Activated naive CD4-positive, alpha-beta T cell treated with anti-CD3 and anti-CD28 coated beads for 36 hours (primary cell): ENCODE measurements around the gene FRMD4A. TPM values are rescaled to one million over a fixed set of nuclear protein-coding genes. Genes with fewer than 3 reads are reported as not detected.
"Not testable (repeated sequence)": the region's sequence is repeated elsewhere in the genome, so short reads cannot be mapped to it uniquely, and the experiment has no call there.

ENCODE experiments used
- CTCF ChIA-PET: fragments of 350-600 bp; sonication (Branson Sonifier 250); formaldehyde crosslinking; loops from one replicate; lab custom pipeline; 2021; ENCODE audit warnings: antibody characterized with exemption; lab: Charles Lee
- DNase-seq: peaks from one replicate; pipeline ENCODE4 v3.0.0-alpha.2; 2020
- H3K27ac Mint-ChIP-seq: one replicate; pipeline ENCODE4 v1.8.0; 2021; ENCODE audit warnings: mild to moderate bottlenecking, mixed read lengths
- H3K27me3 Mint-ChIP-seq: one replicate; pipeline ENCODE4 v1.8.0; 2021; ENCODE audit warnings: low read depth, mixed read lengths
- H3K36me3 Mint-ChIP-seq: one replicate; pipeline ENCODE4 v1.8.0; 2021; ENCODE audit warnings: low read depth, mixed read lengths
- H3K4me1 Mint-ChIP-seq: one replicate; pipeline ENCODE4 v1.8.0; 2021; ENCODE audit warnings: low read depth, mixed read lengths
- H3K4me3 Mint-ChIP-seq: one replicate; pipeline ENCODE4 v1.8.0; 2021; ENCODE audit warnings: mild to moderate bottlenecking, moderate library complexity, mixed read lengths
- H3K9me3 Mint-ChIP-seq: one replicate; pipeline ENCODE4 v1.8.0; 2021; ENCODE audit warnings: mixed read lengths
- intact Hi-C: fragments of 100-400 bp; cut with micrococcal nuclease; formaldehyde crosslinking; loops from one replicate; pipeline ENCODE4 v1.15.1; 2023
- total RNA-seq, 2 experiments: library from RNA; stranded (reverse); gene quantifications; one replicate each; pipeline ENCODE4 v1.2.3, GENCODE V29; 2021

The FRMD4A gene
- total RNA-seq, 2 experiments from 2014 or later, result 0.69 to 1.1 TPM

DNA sequence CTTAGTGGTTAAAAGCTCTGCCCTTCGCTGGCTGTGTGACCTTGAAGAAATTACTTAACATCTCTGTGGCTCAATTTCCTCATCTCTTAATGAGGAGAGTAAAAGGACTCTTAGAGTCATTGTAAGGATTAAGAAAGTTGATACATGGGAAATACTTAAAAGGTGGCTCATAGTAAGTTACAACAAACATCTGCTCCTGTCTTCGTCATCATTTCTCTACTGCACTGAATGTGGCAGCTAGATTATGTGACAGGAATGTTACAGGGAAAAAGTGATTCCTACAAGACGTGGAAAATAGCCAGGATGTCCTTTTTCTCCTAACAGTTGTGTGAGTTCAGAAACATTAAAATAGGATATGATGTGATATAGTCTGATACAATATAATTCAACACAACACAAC lies 184.7 kb downstream of the FRMD4A start:
- Mint-ChIP-seq H3K9me3 (no peaks in the 10 kb centered on the region), H3K4me1 (no peaks in the 10 kb centered on the region), H3K27ac (no peak overlapping the region), H3K36me3 (no peaks in the 10 kb centered on the region), H3K27me3 (peaks cover 25% of the 10 kb centered on the region), H3K4me3 (no peak overlapping the region)
- intact Hi-C loops, result no loop called here
- CTCF ChIA-PET, result no interaction called here
- no peak for DNase-seq

DNA sequence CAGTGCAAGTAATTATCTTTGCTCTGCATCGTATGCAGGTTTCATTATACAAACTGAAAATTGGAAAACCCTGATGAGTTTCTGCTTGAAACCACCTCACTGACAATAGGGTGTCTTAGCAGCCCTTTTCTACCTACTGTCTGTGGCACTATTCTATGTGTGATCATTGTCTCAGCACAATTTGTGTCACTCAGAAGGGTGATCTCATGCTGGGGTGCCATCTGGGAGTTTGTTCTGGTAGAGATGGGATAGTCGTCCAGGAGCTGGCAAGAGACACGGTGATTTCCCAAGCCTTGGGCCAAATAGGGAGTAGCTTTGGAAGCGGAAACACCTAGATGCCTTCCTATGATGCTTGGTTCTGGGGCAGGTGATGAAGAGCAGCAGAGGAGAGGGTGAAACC lies 186.3 kb downstream of the FRMD4A start:
- H3K36me3 Mint-ChIP-seq, result no peaks in the 10 kb centered on the region
- DNase-seq, result no peak
- intact Hi-C loops, result no loop called here
- no peaks in the 10 kb centered on the region for H3K9me3 Mint-ChIP-seq
- no peak overlapping the region for H3K27ac Mint-ChIP-seq
- CTCF ChIA-PET, result no interaction called here
- peaks cover 25% of the 10 kb centered on the region for H3K27me3 Mint-ChIP-seq
- H3K4me3 Mint-ChIP-seq, result no peak overlapping the region
- H3K4me1 Mint-ChIP-seq, result no peaks in the 10 kb centered on the region

DNA sequence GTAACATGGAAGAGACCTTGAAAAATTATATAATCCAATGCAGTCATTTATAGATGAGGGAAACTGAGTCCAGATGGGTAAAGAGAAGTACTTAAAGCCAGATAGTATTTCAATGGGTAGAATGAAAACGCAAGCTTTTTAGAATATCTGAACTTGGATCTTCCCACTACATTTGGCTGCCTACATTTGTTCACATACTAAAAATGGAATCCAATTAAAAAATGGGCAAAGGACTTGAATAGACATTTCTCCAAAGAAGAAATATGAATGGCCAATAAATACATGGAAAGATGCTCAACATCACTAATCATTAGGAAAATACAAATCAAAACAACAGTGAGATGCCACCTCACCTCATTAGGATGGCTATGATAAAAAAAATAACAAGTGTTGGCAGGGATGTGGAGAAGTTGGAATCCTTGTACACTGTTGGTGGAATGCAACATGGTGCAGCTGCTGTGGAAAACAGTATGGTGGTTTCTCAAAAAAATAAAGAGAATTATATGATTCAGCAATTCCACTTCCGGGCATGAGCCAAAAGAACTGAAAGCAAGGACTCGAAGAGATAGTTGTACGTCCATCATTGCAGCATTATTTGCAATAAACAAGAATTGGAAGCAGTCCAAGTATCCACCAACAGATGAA lies 188.0 kb downstream of the FRMD4A start:
- Mint-ChIP-seq H3K27me3 (peaks cover 24% of the 10 kb centered on the region), H3K27ac (no peak overlapping the region), H3K4me1 (no peaks in the 10 kb centered on the region)

DNA sequence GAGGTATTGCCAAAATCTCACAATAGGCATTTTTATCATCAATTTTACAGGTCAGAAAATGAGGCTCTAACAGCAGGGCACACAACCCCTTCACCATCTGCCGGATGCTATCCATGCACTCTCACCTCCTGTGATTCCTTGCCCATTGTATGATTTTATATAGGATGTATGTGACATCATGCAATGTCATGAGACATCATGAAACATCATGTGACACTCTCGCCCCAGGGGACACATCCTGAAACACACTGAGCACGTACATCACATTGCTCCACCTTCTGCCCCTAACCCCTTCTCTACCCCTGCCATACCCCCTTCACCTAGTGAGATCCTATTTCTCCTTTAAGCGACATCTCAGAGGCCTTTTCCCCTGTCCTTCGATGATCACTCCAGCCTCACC lies 189.4 kb downstream of the FRMD4A start:
- DNase-seq, result no peak
- H3K9me3 Mint-ChIP-seq, result no peaks in the 10 kb centered on the region
- H3K27me3 Mint-ChIP-seq, result peaks cover 22% of the 10 kb centered on the region
- H3K36me3 Mint-ChIP-seq, result no peaks in the 10 kb centered on the region
- CTCF ChIA-PET, result no interaction called here
- H3K4me1 Mint-ChIP-seq, result no peaks in the 10 kb centered on the region
- no peak overlapping the region for H3K27ac Mint-ChIP-seq
- intact Hi-C loops, result no loop called here
- no peak overlapping the region for H3K4me3 Mint-ChIP-seq

More for the DNA sequence above, 188.0 kb downstream of the FRMD4A start:
- H3K9me3 Mint-ChIP-seq, result no peaks in the 10 kb centered on the region
- no peak for DNase-seq
- CTCF ChIA-PET, result no interaction called here
- H3K4me3 Mint-ChIP-seq, result no peak overlapping the region
- no peaks in the 10 kb centered on the region for H3K36me3 Mint-ChIP-seq
- intact Hi-C loops, result no loop called here

- intact Hi-C loops, result no loop called here
- Mint-ChIP-seq H3K9me3 (no peaks in the 10 kb centered on the region), H3K36me3 (no peaks in the 10 kb centered on the region), H3K4me1 (no peaks in the 10 kb centered on the region), H3K27ac (no peak overlapping the region), H3K27me3 (peaks cover 9% of the 10 kb centered on the region), H3K4me3 (no peak overlapping the region)
- DNase-seq, result no peak
- CTCF ChIA-PET, result no interaction called here
These were observed 193.3 kb downstream of the FRMD4A start for GRCh38 chr10:14137391-14137790.

GRCh38 chr10:14135196-14135595 lies 195.5 kb downstream of the FRMD4A start:
- H3K27ac Mint-ChIP-seq, H3K36me3 Mint-ChIP-seq, CTCF ChIA-PET, H3K27me3 Mint-ChIP-seq, intact Hi-C loops, H3K4me3 Mint-ChIP-seq, H3K9me3 Mint-ChIP-seq, H3K4me1 Mint-ChIP-seq, DNase-seq: not testable (repeated sequence)

DNA sequence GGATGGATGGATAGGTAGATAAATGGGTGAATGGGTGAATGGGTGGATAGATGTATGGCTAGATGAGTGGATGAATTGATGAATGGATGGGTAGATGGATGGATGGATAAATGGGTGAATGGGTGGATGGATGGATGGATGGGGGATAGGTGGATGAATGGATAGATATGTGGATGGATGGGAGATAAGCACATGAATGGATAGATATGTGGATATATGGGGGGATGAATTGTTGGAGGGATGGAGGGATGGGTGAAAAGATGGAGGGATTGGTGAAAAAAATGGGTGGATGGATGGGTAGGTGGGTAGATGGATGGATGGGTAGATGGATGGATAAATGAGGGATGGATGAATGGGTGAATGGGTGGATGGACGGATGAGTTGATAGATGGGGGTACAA lies 196.4 kb downstream of the FRMD4A start:
- DNase-seq, result no peak
- no peak overlapping the region for H3K4me3 Mint-ChIP-seq
- no peaks in the 10 kb centered on the region for H3K9me3 Mint-ChIP-seq
- H3K4me1 Mint-ChIP-seq, result no peaks in the 10 kb centered on the region
- H3K27me3 Mint-ChIP-seq, result no peaks in the 10 kb centered on the region
- H3K27ac Mint-ChIP-seq, result no peak overlapping the region
- intact Hi-C loops, result no loop called here
- H3K36me3 Mint-ChIP-seq, result no peaks in the 10 kb centered on the region
- CTCF ChIA-PET, result no interaction called here

GRCh38 chr10:14131261-14131960 lies 199.3 kb downstream of the FRMD4A start:
- CTCF ChIA-PET, result no interaction called here
- Mint-ChIP-seq H3K4me1 (no peaks in the 10 kb centered on the region), H3K27me3 (no peaks in the 10 kb centered on the region), H3K9me3 (no peaks in the 10 kb centered on the region), H3K4me3 (no peak overlapping the region), H3K27ac (no peak overlapping the region), H3K36me3 (no peaks in the 10 kb centered on the region)
- no peak for DNase-seq
- intact Hi-C loops, result no loop called here

- Mint-ChIP-seq H3K9me3 (no peaks in the 10 kb centered on the region), H3K27ac (no peak overlapping the region), H3K4me3 (no peak overlapping the region), H3K4me1 (no peaks in the 10 kb centered on the region), H3K27me3 (no peaks in the 10 kb centered on the region), H3K36me3 (no peaks in the 10 kb centered on the region)
- intact Hi-C loops, result no loop called here
- CTCF ChIA-PET, result no interaction called here
- no peak for DNase-seq
These were observed 201.0 kb downstream of the FRMD4A start for GRCh38 chr10:14129770-14130169.

GRCh38 chr10:14128519-14128918 lies 202.2 kb downstream of the FRMD4A start:
- CTCF ChIA-PET, result interaction anchor here (0.6 kb wide), 1 partner anchor 96 kb away, joined by 3 read pairs; no protein-coding TSS in a partner anchor
- no peaks in the 10 kb centered on the region for H3K9me3 Mint-ChIP-seq
- no peak overlapping the region for H3K4me3 Mint-ChIP-seq
- DNase-seq, result no peak
- H3K4me1 Mint-ChIP-seq, result no peaks in the 10 kb centered on the region
- H3K36me3 Mint-ChIP-seq, result no peaks in the 10 kb centered on the region
- H3K27me3 Mint-ChIP-seq, result no peaks in the 10 kb centered on the region
- no peak overlapping the region for H3K27ac Mint-ChIP-seq
- intact Hi-C loops, result no loop called here

- no peaks in the 10 kb centered on the region for H3K4me1 Mint-ChIP-seq
- no peak overlapping the region for H3K27ac Mint-ChIP-seq
- CTCF ChIA-PET, result no interaction called here
- intact Hi-C loops, result no loop called here
- no peaks in the 10 kb centered on the region for H3K27me3 Mint-ChIP-seq
- no peaks in the 10 kb centered on the region for H3K9me3 Mint-ChIP-seq
- no peaks in the 10 kb centered on the region for H3K36me3 Mint-ChIP-seq
- no peak for DNase-seq
- H3K4me3 Mint-ChIP-seq, result no peak overlapping the region
These were observed 203.9 kb downstream of the FRMD4A start for GRCh38 chr10:14126697-14127440.

GRCh38 chr10:14125564-14125963 lies 205.2 kb downstream of the FRMD4A start:
- no peak overlapping the region for H3K4me3 Mint-ChIP-seq
- no peak for DNase-seq
- no peaks in the 10 kb centered on the region for H3K4me1 Mint-ChIP-seq
- H3K9me3 Mint-ChIP-seq, result no peaks in the 10 kb centered on the region
- intact Hi-C loops, result no loop called here
- H3K27ac Mint-ChIP-seq, result no peak overlapping the region
- no peaks in the 10 kb centered on the region for H3K27me3 Mint-ChIP-seq
- H3K36me3 Mint-ChIP-seq, result no peaks in the 10 kb centered on the region
- CTCF ChIA-PET, result no interaction called here

DNA sequence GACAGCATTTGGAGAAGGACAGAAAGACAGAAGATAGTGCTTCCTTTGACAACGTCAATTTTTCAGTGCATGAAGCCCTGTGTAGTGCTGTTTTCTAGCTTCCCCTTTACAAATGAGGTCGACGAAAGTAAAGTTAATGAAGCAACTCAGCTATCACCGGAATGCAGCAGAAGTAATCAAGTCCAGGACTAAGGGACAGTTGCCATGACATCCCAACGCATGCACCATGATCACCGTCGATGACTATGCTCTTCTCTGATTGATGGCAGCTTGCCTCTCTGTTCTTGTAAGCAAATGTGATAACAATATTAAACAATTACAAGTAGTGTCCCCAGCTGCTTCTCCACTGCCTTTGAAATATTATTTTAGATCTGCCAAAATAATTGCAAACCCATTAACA lies 205.8 kb downstream of the FRMD4A start:
- CTCF ChIA-PET, result no interaction called here
- no peaks in the 10 kb centered on the region for H3K36me3 Mint-ChIP-seq
- no peak for DNase-seq
- no peaks in the 10 kb centered on the region for H3K4me1 Mint-ChIP-seq
- H3K4me3 Mint-ChIP-seq, result no peak overlapping the region
- no peaks in the 10 kb centered on the region for H3K9me3 Mint-ChIP-seq
- H3K27me3 Mint-ChIP-seq, result no peaks in the 10 kb centered on the region
- intact Hi-C loops, result no loop called here
- H3K27ac Mint-ChIP-seq, result no peak overlapping the region
